Adrenal gland (tissue), 5 donors: ENCODE data around the gene OR1F1.

Experiments
- CTCF ChIP-seq, 6 experiments: fragments of 450-650 bp in 4 of 6; fragments of 200-600 bp in 2 of 6; sonication (generic) in 1 of 6; IDR thresholded peaks; 1 replicate in 5 of 6; 2 replicates in 1 of 6; pipeline versions ENCODE4 v1.5.1 to v1.8.0; 2016 to 2021; ENCODE audit warnings: antibody characterized with exemption in 6 of 6, mild to moderate bottlenecking in 2 of 6, moderate library complexity in 1 of 6
- POLR2A ChIP-seq, 2 donors: fragments of 450-650 bp; IDR thresholded peaks; one replicate each; pipeline ENCODE4 v1.6.1; 2017; ENCODE audit warnings: antibody characterized with exemption in 2 of 2, mild to moderate bottlenecking in 2 of 2, moderate library complexity in 1 of 2
- donor health status: DM: no; HTN: no; CAD: no.

GRCh38 chr16:3148256-3149192 is 39.5 kb upstream of the OR1F1 start:
- TF ChIP-seq CTCF (IDR thresholded peaks at IDR 0.05) (no peak), POLR2A (IDR thresholded peaks at IDR 0.05) (no peak)
